DND-41 (cell line): ENCODE results near the gene ANKRD12.

Experiments used
- ATAC-seq: fragments of 200-7000 bp; cut with Tn5 transposase; 3 replicates; pipeline ENCODE4 v1.9.1; 2021; ENCODE audit warnings: low read depth; ENCODE audit not compliant: insufficient read depth
- DNase-seq: peaks from one replicate; pipeline ENCODE4 v3.0.0-alpha.2; 2020
- H2AFZ ChIP-seq: 2 replicates; pipeline ENCODE4 v1.6.0; 2012; ENCODE audit warnings: low read depth, low read length
- H3K27ac ChIP-seq: 2 replicates; pipeline ENCODE4 v1.5.1; 2012; ENCODE audit warnings: low read length, inconsistent platforms
- H3K27me3 ChIP-seq: fragments of 200-600 bp; sonication (generic); 2 replicates; pipeline ENCODE4 v1.6.0; 2012; ENCODE audit warnings: low read length, mild to moderate bottlenecking, inconsistent platforms; ENCODE audit not compliant: insufficient read depth, poor library complexity
- H3K36me3 ChIP-seq: 2 replicates; pipeline ENCODE4 v1.5.1; 2012; ENCODE audit warnings: low read length, inconsistent platforms; ENCODE audit not compliant: insufficient read depth
- H3K4me1 ChIP-seq: 2 replicates; pipeline ENCODE4 v1.5.1; 2012; ENCODE audit warnings: mild to moderate bottlenecking, low read length; ENCODE audit not compliant: insufficient read depth
- H3K4me2 ChIP-seq: 2 replicates; pipeline ENCODE4 v1.6.0; 2012; ENCODE audit warnings: mild to moderate bottlenecking, moderate library complexity, low read length, inconsistent platforms; ENCODE audit not compliant: insufficient read depth
- H3K4me3 ChIP-seq, 2 experiments: fragments of 200-600 bp in 1 of 2; shearing (Covaris generic) in 1 of 2; 2 replicates each; pipeline ENCODE4 v1.5.1; 2012 to 2016; ENCODE audit warnings: inconsistent platforms in 2 of 2, low read length in 2 of 2, mild to moderate bottlenecking in 2 of 2, low read depth in 1 of 2, moderate library complexity in 1 of 2
- H3K79me2 ChIP-seq: 2 replicates; pipeline ENCODE4 v1.6.0; 2012; ENCODE audit warnings: low read length, inconsistent platforms; ENCODE audit not compliant: insufficient read depth
- H3K9ac ChIP-seq: 2 replicates; pipeline ENCODE4 v1.6.0; 2012; ENCODE audit warnings: low read depth, mild to moderate bottlenecking, inconsistent platforms, low read length, moderate library complexity
- H3K9me3 ChIP-seq: 2 replicates; pipeline ENCODE4 v1.5.1; 2012; ENCODE audit warnings: low read length, moderate library complexity, mild to moderate bottlenecking, inconsistent platforms; ENCODE audit not compliant: insufficient read depth, severe bottlenecking
- H4K20me1 ChIP-seq: 2 replicates; pipeline ENCODE4 v1.6.0; 2012; ENCODE audit warnings: low read length; ENCODE audit not compliant: insufficient read depth
- EZH2 ChIP-seq: IDR thresholded peaks from 3 replicates; pipeline ENCODE4 v1.6.1; 2012; ENCODE audit warnings: borderline replicate concordance, low read depth, mild to moderate bottlenecking, moderate library complexity, low read length, inconsistent platforms; ENCODE audit not compliant: severe bottlenecking
- TF ChIP-seq, protein P1 (sequence below): IDR thresholded peaks from 2 replicates; pipeline ENCODE4 v1.5.1; 2012; ENCODE audit warnings: borderline replicate concordance, low read length, moderate library complexity, mild to moderate bottlenecking; ENCODE audit not compliant: poor library complexity, severe bottlenecking; ENCODE audit errors: extremely low read depth

Gene ANKRD12

DNA sequence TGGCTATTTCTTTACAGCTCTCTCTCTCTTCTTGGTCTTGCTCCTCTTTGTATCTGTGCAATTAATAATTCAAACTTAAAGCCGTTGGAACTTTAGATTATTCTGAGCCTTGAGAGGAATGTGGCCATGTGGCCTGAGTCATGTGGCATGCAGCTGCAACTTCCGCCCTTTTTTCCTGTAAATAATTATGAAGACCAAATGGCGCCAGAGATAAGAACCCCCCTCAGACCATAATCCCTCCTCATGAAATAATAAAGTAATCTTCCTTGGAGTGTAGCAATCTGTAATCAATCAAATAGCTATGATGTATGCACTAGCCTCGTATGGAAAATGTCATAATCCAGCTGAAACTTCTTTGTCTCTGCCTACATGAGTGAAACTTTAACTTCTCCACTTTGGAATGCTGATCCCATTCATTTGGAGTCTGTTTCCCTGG is 184.5 kb downstream of the ANKRD12 start:
- H3K9me3 ChIP-seq = no peaks in the 10 kb centered on the region
- H3K27ac ChIP-seq = no peak overlapping the region
- no peak overlapping the region for H3K4me3 ChIP-seq
- no peak for ATAC-seq
- no peak for DNase-seq
- no peak overlapping the region for H2AFZ ChIP-seq
- H3K79me2 ChIP-seq = no peaks in the 10 kb centered on the region
- H3K4me1 ChIP-seq = no peaks in the 10 kb centered on the region
- no peaks in the 10 kb centered on the region for H4K20me1 ChIP-seq
- H3K4me2 ChIP-seq = no peak overlapping the region
- no peak overlapping the region for H3K9ac ChIP-seq
- TF ChIP-seq EZH2 = no peak
- TF ChIP-seq, protein P1, sequence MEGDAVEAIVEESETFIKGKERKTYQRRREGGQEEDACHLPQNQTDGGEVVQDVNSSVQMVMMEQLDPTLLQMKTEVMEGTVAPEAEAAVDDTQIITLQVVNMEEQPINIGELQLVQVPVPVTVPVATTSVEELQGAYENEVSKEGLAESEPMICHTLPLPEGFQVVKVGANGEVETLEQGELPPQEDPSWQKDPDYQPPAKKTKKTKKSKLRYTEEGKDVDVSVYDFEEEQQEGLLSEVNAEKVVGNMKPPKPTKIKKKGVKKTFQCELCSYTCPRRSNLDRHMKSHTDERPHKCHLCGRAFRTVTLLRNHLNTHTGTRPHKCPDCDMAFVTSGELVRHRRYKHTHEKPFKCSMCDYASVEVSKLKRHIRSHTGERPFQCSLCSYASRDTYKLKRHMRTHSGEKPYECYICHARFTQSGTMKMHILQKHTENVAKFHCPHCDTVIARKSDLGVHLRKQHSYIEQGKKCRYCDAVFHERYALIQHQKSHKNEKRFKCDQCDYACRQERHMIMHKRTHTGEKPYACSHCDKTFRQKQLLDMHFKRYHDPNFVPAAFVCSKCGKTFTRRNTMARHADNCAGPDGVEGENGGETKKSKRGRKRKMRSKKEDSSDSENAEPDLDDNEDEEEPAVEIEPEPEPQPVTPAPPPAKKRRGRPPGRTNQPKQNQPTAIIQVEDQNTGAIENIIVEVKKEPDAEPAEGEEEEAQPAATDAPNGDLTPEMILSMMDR = no peak
- no peaks in the 10 kb centered on the region for H3K36me3 ChIP-seq
- H3K27me3 ChIP-seq = peaks cover 6% of the 10 kb centered on the region

DNA sequence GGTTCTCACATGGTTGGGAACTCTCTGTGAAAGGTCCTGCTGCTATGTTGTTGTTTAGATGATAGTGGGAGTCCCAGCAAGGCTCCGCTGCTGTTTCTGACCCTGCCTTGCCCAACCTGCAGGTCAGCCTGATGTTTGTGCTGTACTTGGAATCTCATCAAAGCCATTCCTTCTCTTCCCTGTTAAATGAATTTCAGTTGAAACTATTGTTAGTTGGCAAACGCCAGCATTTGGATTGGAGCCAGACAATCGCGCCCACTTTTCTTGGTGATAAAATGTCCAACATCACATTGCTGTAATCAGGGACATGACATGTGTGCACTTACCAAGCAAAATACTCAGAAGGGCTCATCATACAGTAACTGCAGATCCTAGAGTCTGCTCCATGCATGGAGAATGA is 185.2 kb downstream of the ANKRD12 start:
- no peak overlapping the region for H2AFZ ChIP-seq

DNA sequence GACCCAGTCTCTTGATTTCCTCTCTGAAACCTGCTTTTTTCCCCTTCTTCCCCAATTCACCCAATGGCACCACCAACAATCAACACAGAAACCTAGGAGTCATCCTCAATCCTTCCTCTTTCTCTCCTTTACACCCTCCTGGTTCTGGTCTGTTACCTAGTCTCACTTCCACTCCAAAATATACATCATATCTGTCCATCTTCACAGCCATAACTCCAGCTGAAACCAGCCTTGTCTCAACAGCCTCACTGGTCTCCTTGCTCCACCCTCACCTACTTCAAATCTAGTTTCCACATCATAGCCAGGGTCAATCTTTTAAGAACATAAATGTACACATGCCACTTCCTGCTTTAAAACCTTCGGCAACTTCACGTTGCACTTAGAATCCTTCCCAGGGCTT is 186.2 kb downstream of the ANKRD12 start:
- peaks cover 6% of the 10 kb centered on the region for H3K27me3 ChIP-seq
- no peaks in the 10 kb centered on the region for H3K79me2 ChIP-seq
- TF ChIP-seq, protein P1 = no peak
- no peak for TF ChIP-seq EZH2
- H3K9me3 ChIP-seq = no peaks in the 10 kb centered on the region
- H4K20me1 ChIP-seq = no peaks in the 10 kb centered on the region
- DNase-seq (no peak), ATAC-seq (no peak)
- H3K4me2 ChIP-seq = no peak overlapping the region
- no peak overlapping the region for H3K9ac ChIP-seq
- H3K36me3 ChIP-seq = no peaks in the 10 kb centered on the region
- no peak overlapping the region for H2AFZ ChIP-seq
- H3K4me3 ChIP-seq = no peak overlapping the region
- H3K27ac ChIP-seq = no peak overlapping the region
- H3K4me1 ChIP-seq = no peaks in the 10 kb centered on the region

More for the DNA sequence above, 185.2 kb downstream of the ANKRD12 start:
- Histone ChIP-seq H3K4me2 (no peak overlapping the region), H3K4me3 (no peak overlapping the region), H3K36me3 (no peaks in the 10 kb centered on the region), H3K27ac (no peak overlapping the region), H3K4me1 (no peaks in the 10 kb centered on the region), H3K27me3 (peaks cover 6% of the 10 kb centered on the region), H3K79me2 (no peaks in the 10 kb centered on the region), H3K9ac (no peak overlapping the region), H4K20me1 (no peaks in the 10 kb centered on the region), H3K9me3 (no peaks in the 10 kb centered on the region)
- DNase-seq (no peak), ATAC-seq (no peak)
- TF ChIP-seq EZH2 = no peak
- TF ChIP-seq, protein P1 = no peak
